Osteoblast (primary cell): ENCODE results near the gene CFAP107. TPM values are rescaled to one million over a fixed set of nuclear protein-coding genes. Genes with fewer than 3 reads are reported as not detected.

Source experiments
- DNase-seq: peaks from one replicate; pipeline ENCODE4 v3.0.0; 2011; ENCODE audit warnings: low spot score, mixed read lengths; ENCODE audit not compliant: insufficient read length; ENCODE audit errors: missing footprints
- H2AFZ ChIP-seq: 2 replicates; pipeline ENCODE4 v1.6.0; 2011; ENCODE audit warnings: mild to moderate bottlenecking, low read length
- H3K27ac ChIP-seq: 2 replicates; pipeline ENCODE4 v1.5.1; 2011; ENCODE audit warnings: mild to moderate bottlenecking, low read depth, low read length, moderate library complexity
- H3K27me3 ChIP-seq: 2 replicates; pipeline ENCODE4 v1.6.0; 2012; ENCODE audit warnings: mild to moderate bottlenecking, control low read depth, inconsistent platforms, low read length, moderate library complexity; ENCODE audit not compliant: insufficient read depth
- H3K36me3 ChIP-seq: 2 replicates; pipeline ENCODE4 v1.5.1; 2011; ENCODE audit warnings: mild to moderate bottlenecking, low read length, control low read depth, moderate library complexity; ENCODE audit not compliant: insufficient read depth
- H3K4me1 ChIP-seq: 2 replicates; pipeline ENCODE4 v1.5.1; 2011; ENCODE audit warnings: mild to moderate bottlenecking, low read length, control low read depth, moderate library complexity; ENCODE audit not compliant: insufficient read depth
- H3K4me2 ChIP-seq: 2 replicates; pipeline ENCODE4 v1.6.0; 2011; ENCODE audit warnings: mild to moderate bottlenecking, low read length; ENCODE audit not compliant: insufficient read depth
- H3K4me3 ChIP-seq: fragments of 200-600 bp; sonication (generic); 3 replicates; pipeline ENCODE4 v1.5.1; 2012; ENCODE audit warnings: mild to moderate bottlenecking, low read length, inconsistent platforms; ENCODE audit not compliant: insufficient read depth
- H3K79me2 ChIP-seq: 2 replicates; pipeline ENCODE4 v1.6.0; 2012; ENCODE audit warnings: mild to moderate bottlenecking, low read length, control low read depth, inconsistent platforms; ENCODE audit not compliant: insufficient read depth
- H3K9me3 ChIP-seq: 2 replicates; pipeline ENCODE4 v1.5.1; 2011; ENCODE audit warnings: low read depth, low read length, control low read depth
- H4K20me1 ChIP-seq: 2 replicates; pipeline ENCODE4 v1.6.0; 2012; ENCODE audit warnings: mild to moderate bottlenecking, low read length, control low read depth; ENCODE audit not compliant: insufficient read depth
- total RNA-seq: library from RNA; depleted of rRNA; stranded (reverse); fragments of >200 nt; gene quantifications from 2 replicates; pipeline ENCODE4 v1.2.3, GENCODE V29; 2012
- TF ChIP-seq, protein P1 (sequence below): IDR thresholded peaks from 2 replicates; pipeline ENCODE4 v1.5.1; 2011; ENCODE audit warnings: mild to moderate bottlenecking, low read depth, low read length, moderate library complexity; ENCODE audit errors: extremely low read depth

The CFAP107 gene
- total RNA-seq, 1 donor, result not detected

DNA sequence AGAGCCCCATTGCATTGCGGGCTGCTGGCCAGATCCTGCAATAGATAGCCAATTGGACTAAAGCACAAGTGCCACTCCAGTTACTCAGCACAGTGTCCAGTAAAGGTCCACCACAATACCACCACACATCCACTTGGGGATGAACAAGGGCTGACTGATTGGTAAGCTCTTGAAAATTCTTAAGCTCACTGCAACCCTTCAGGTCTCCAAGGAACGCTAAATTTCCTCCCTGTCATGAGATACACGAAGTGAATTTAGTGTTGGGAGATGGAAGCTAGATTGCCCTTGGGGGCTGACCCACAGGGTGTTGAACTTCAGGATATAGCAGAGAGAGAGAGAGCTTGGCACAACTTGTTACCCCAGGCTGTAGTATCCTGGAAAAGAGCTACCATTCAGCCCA is 39.9 kb upstream of the CFAP107 start:
- Histone ChIP-seq H3K79me2 (no peaks in the 10 kb centered on the region), H3K27me3 (no peaks in the 10 kb centered on the region), H3K4me3 (no peak overlapping the region), H2AFZ (no peak overlapping the region), H3K9me3 (no peaks in the 10 kb centered on the region), H3K4me1 (no peaks in the 10 kb centered on the region), H3K4me2 (no peak overlapping the region), H3K27ac (no peak overlapping the region), H4K20me1 (no peaks in the 10 kb centered on the region), H3K36me3 (no peaks in the 10 kb centered on the region)
- no peak for DNase-seq
- TF ChIP-seq, protein P1, sequence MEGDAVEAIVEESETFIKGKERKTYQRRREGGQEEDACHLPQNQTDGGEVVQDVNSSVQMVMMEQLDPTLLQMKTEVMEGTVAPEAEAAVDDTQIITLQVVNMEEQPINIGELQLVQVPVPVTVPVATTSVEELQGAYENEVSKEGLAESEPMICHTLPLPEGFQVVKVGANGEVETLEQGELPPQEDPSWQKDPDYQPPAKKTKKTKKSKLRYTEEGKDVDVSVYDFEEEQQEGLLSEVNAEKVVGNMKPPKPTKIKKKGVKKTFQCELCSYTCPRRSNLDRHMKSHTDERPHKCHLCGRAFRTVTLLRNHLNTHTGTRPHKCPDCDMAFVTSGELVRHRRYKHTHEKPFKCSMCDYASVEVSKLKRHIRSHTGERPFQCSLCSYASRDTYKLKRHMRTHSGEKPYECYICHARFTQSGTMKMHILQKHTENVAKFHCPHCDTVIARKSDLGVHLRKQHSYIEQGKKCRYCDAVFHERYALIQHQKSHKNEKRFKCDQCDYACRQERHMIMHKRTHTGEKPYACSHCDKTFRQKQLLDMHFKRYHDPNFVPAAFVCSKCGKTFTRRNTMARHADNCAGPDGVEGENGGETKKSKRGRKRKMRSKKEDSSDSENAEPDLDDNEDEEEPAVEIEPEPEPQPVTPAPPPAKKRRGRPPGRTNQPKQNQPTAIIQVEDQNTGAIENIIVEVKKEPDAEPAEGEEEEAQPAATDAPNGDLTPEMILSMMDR, result no peak

DNA sequence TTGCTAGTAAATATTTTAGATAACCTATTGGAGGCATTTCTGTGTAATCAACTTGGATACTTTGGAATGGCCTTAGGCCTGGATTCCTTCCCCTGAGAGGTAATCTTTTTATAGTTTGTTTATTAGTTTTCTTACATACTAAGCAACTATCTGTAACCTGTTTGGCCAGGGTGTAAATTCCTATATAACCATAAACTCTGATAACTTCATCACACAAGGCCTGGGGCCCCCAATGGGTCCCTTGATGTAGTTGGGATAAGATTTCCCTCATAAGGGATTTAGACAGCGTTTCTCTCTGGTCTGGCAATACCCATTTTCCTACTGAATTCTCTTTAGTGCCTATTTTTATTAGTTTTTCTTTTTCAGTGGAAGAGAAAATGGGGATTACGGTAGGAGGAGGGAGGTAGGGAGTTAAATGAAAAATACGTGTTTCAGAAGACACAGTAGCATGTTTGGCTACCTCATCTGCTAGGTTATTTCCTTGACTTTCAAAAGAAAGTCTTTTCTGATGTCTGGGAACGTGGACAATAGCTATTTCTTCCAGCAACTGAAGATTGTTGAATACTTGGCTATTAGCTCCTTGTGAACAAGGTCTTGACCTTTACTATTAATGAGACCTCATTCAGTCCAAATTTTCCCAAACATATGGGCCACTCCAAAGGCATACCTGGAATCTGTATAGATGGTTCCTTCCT is 37.5 kb upstream of the CFAP107 start:
- H3K27ac ChIP-seq, result no peak overlapping the region
- DNase-seq, result no peak

DNA sequence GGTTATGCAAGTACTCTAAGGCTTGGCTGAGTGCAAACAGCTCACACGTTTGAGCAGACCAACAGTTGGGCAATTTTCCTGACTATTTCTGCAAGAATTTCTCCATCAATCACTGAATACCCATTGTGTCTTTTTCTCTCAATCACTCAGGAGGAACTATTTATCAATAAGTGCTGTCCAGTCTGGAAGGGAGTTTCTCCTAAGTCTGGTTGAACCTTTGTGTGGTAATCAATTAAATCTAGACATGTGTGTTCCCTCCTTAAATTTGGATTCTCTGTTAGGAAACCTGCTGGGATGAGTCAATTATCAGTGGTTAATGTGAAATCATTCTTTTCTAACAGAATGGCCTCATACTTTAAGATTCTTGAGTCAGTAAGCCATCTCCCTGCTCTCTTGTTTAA is 36.9 kb upstream of the CFAP107 start:
- Histone ChIP-seq H3K4me3 (no peak overlapping the region), H3K4me2 (no peak overlapping the region), H3K27me3 (no peaks in the 10 kb centered on the region), H3K79me2 (no peaks in the 10 kb centered on the region), H4K20me1 (no peaks in the 10 kb centered on the region), H3K27ac (no peak overlapping the region), H3K36me3 (no peaks in the 10 kb centered on the region), H2AFZ (no peak overlapping the region), H3K9me3 (no peaks in the 10 kb centered on the region), H3K4me1 (no peaks in the 10 kb centered on the region)
- TF ChIP-seq, protein P1, result no peak
- no peak for DNase-seq

More for the DNA sequence above, 37.5 kb upstream of the CFAP107 start:
- H3K9me3 ChIP-seq, result no peaks in the 10 kb centered on the region
- H3K4me3 ChIP-seq, result no peak overlapping the region
- TF ChIP-seq, protein P1, result no peak
- H3K36me3 ChIP-seq, result no peaks in the 10 kb centered on the region
- no peaks in the 10 kb centered on the region for H3K79me2 ChIP-seq
- H2AFZ ChIP-seq, result no peak overlapping the region
- no peaks in the 10 kb centered on the region for H3K27me3 ChIP-seq
- no peak overlapping the region for H3K4me2 ChIP-seq
- H3K4me1 ChIP-seq, result no peaks in the 10 kb centered on the region
- no peaks in the 10 kb centered on the region for H4K20me1 ChIP-seq

DNA sequence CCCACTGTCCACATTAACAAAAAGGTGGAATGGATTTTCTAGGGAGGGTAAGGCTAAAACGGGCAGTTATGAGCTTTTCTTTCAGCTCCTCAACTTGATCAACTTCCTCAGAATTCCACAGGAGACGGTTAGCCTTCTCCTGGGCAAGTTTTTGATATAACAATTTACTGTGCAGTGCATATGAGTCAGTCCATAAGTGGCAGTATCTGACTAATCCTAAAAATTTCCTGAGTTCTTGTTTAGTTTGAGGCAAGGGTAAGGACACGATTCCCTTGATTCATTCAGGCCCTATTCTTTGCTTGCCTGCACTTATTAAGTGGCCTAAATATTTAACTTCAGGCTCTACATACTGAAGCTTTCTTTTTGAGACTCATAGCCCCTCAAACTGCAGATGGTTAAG is 36.3 kb upstream of the CFAP107 start:
- no peak for DNase-seq
- Histone ChIP-seq H3K9me3 (no peaks in the 10 kb centered on the region), H2AFZ (no peak overlapping the region), H3K4me3 (no peak overlapping the region), H3K4me1 (no peaks in the 10 kb centered on the region), H3K27ac (no peak overlapping the region), H3K27me3 (no peaks in the 10 kb centered on the region), H3K79me2 (no peaks in the 10 kb centered on the region), H4K20me1 (no peaks in the 10 kb centered on the region), H3K4me2 (no peak overlapping the region), H3K36me3 (no peaks in the 10 kb centered on the region)
- TF ChIP-seq, protein P1, result no peak
